ENCODE measurements around the gene PRM2.

The PRM2 gene, protein sequence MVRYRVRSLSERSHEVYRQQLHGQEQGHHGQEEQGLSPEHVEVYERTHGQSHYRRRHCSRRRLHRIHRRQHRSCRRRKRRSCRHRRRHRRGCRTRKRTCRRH

GRCh38 chr16:11276143-11276895 lies at the start of gene PRM2:
Gene PRM2, minus strand, starts transcription at chr16:11276480. Its CDS starts 110 bp downstream, at chr16:11276370.
- DNase-seq = no peak

- DNase-seq = no peak
Measured at GRCh38 chr16:11325404-11326083, 49.3 kb upstream of the PRM2 start.

GRCh38 chr16:11323551-11324336 lies 47.5 kb upstream of the PRM2 start:
- no peak for DNase-seq

DNA sequence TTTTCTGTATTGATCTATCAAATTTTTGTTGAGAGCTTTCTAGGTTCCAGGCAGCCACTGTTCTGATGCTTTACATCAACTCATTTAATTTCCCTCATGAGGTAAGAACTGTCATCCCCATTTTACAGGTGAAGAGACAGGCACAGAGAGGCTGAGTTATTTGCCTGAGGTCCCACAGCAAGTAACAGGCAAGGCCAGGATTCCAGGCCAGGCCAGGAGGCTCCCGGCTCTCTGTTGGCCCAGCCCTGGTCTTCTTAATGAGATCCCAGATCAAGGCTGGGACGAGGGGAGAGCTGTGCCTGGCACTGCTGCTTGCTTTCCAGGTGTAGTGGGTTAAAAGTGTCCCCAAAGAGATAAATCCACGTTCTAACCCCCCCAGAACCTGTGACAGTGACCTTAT lies 46.5 kb upstream of the PRM2 start:
- DNase-seq = no peak

DNA sequence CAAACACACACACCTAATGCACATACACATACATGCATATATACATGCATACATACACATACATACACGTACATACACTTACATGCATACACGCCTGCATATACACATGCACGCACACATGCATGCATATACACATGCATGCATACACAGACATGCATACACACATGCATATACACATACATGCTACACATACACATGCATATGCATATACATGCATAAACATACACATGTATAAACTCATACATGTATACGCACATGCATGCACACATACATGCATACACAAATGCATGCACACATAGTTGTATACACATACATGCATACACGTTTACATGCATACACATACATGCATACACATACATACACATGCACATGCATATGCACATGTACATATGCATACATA lies 45.4 kb upstream of the PRM2 start:
- DNase-seq = no peak

DNA sequence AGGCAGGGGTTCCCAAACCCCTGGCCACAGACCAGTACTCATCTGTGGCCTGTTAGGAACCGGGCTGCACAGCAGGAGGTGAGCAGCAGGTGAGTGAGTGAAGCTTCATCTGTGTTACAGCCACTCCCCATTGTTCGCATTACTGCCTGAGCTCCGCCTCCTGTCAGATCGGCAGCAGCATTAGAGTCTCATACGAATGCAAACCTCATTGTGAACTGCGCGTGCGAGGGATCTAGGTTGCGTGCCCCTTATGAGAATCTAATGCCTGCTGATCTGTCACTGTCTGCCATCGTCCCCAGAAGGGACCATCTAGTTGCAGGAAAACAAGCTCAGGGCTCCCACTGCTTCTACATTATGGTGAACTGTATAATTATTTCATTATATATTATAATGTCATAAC lies 43.9 kb upstream of the PRM2 start:
- DNase-seq = no peak

DNA sequence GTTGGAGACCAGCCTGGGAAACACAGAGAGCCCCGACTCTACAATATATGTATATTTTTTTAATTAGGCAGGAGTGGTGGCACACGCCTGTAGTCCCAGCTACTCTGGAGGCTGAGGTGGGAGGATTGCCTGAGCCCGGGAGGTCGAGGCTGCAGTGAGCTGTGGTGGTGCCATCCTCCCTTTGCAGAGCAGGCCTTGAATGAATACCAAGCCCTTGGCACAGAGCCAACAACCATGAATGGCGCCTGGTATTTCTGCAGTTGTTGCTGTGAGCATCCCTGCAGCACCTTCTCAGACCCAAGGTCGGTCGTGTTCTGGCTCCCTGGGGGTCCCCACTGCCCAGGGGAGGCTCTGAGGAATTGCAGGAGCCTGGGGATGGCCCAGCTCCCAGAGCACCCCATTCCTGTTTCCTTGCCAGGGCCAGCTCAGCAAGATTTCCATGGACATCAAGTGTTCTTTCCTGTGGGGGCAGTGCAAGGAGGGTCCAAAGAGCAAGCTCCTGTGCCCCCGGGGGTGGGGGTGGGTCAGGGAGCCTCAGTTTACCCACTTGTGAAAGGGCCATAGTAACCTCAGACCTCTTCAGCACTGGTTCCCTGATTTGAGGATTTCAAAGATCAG lies 43.4 kb upstream of the PRM2 start:
- no peak for DNase-seq

DNA sequence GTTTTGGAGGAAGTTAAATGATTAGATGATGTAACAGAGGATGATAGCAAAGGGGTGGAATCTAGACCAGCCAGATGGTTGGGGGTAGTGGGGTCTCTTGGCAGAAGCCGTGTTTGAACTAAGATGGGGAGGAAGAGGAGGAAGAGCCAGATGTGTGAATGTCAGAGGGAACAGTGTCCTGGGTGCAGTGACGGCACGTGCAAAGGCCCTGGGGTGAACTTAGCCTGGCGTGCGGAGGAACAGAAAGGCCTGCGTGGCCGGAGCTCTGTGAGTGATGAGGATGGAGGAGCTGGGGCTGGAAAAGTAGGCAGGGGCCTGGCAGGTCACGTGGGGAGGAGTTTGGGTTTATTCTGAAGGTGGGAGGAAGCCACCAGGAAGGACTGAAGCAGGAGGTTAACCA lies 42.5 kb upstream of the PRM2 start:
- no peak for DNase-seq

DNA sequence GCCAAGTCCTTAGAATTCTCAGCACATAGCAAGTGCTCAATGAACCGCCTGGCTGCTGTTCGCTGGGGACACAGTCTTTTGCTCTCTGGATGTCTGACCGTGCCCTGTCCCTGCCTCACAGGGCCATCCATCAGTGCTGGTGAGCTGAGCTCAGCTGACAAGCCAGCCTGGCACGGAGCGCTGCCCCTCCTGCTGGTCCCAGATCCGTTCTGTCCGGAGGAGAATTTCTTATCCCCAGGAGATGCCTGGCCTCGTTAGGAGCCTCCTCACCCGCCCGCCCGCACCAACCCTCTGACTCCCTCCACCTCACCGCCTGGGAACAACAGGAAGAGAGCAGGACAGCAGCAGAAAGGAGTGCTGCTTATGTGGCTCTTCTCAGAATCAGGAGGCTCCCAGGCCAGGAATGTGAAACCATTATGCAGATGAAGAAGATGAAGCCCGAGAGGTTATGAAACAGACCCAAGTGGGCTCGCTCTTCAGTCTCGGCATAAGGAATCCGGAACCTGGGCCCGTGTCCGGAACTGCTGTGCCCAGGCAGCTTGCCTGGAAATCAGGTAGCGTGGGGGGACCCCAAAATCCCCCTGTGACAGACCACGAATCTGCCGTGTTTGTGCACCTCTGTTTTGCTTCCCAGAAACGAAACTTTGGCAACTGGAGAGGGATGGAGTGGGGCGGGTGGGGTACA lies 40.2 kb upstream of the PRM2 start:
- DNase-seq = no peak

DNA sequence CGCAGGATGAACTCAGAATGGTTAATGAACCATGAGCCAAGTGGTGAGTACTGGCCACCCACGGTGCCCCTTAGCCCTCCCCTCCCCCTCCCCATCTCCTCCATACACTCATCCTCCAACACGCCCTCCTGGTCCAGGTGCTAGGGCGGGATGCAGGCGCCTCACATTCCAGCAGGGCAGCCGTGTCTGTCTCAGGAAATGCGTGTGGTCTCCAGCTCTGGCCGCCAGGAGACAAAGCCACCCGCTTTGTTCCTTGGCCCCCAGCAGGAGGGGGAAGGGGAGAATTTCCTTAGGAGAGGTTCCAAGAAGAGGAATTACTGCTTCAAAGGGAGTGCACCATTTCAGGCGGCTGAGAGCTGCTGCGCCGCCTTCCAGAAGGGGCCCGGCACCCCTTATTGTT lies 39.2 kb upstream of the PRM2 start:
- no peak for DNase-seq

- no peak for DNase-seq
Measured at GRCh38 chr16:11314309-11314894, 38.1 kb upstream of the PRM2 start.

DNA sequence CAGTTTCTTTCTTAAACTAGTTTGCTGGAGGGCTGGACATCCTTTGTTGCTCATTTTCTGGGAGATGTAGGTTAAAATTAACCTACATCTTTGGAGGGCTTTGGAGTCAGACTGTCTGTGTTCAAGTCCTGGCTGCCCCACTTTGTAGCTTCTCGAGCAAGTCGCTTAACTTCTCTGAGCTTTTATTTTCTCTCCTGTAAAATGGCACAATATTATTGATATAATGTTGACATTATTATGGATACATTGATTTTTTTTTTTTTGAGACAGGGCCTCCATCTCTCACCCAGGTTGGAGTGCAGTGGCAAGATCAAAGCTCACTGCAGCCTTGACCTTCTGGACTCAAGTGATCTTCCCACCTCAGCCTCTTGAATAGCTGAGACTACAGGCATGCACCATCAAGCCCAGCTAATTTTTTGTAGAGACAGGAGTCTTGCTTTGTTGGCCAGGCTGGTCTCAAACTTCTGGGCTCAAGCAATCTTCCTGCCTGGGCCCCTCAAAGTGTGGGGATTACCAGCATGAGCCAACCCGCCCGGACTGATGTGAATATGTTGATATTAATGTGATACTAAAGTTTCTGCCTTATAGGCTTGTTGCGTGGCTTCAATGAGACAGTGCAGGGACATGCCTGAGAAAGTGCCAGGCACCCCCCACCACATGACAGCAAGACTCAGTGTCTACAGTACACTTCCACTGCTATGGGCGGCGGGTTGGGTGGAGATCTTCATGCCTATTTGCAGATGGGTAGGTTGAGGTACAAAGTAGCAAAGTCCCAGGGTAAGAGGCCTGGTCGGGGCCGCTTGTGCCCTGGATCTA lies 37.4 kb upstream of the PRM2 start:
- no peak for DNase-seq

DNA sequence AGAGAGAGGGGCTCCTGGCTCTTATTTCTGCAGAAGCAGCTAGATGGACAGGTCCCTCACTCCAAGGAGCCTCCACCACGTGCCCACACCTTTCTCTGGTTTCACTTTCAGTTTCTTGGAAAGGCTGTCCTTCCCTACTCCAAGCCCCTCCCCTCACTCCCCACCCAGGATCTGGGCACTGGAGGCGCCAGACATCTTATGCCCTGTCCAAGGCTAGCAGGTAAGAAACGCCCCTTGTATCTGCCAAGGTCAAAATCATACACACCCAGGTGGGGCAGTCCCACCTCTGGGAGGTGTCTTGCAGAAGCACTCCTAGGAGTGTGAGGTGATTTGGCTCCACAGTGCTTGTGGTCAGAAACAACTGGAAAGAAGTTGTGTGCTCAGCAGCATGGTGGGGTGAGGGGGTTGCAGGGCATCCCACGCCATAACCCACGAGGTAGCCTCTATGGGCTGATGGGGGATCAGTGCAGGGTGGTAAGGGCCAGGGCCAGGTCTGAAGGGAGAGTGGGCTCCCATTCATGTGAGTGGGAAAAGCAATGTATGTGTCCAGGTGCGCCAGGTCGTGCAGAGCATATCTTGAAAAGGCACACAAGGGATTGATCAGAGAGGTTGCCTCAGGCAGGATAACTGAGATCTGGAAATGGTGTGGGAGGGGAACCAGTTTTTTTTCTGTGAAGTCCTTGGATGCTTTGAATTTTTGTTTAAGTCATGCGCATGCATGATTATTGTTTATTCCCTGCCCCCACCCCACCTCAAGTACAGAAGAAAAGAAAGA lies 36.6 kb upstream of the PRM2 start:
- no peak for DNase-seq

GRCh38 chr16:11310997-11311561 lies 34.8 kb upstream of the PRM2 start:
- DNase-seq = peak; percentile 75

- DNase-seq = no peak
Measured at GRCh38 chr16:11310634-11310977, 34.3 kb upstream of the PRM2 start.

DNA sequence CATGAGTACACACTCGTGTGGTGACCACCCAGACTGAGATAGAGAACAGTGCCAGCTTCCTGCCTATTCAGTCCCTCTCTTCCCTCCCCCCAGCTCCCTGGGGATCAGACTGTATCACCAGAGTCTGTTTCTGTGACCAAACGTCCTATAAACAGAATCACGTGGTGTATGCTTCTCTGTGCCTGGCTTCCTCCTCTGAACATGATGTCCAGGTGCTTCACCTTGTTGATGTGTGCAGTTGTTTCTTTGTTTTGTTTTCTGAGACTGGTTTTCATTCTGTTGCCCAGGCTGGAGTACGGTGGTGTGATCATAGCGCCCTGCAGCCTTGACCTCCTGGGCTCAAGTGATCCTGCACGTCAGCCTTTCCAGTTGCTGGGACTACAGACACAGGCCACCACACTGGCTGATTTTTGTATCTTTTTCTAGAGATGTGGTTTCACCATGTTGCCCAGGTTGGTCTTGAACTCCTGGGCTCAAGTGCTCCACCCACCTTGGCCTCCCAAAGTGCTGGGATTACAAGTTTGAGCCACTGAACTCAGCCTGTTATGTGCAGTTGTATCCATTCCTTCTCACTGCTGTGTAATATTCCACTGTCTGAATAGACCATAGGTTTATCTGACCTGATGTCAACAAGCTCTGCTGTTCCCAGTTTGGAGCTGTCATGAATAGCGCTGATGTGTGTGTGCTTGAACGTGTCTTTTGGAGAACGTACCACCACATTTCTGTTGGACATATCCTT lies 33.8 kb upstream of the PRM2 start:
- peak; percentile 71 for DNase-seq

- DNase-seq = peak; percentile 58
Measured at GRCh38 chr16:11308493-11309283, 32.4 kb upstream of the PRM2 start.

Measured in CD4-positive, alpha-beta T cell treated with Interleukin-15 for 1 hour (primary cell).